HuH-7.5 (cell line): ENCODE measurements around the gene MYO1G.
A peak's percentile ranks its signal among the peaks of the same experiment; 100 is the strongest.
"Not testable (repeated sequence)": the region's sequence is repeated elsewhere in the genome, so short reads cannot be mapped to it uniquely, and the experiment has no call there.

Source experiments
- DNase-seq: peaks from one replicate; pipeline ENCODE4 v3.0.0; 2011; ENCODE audit warnings: low spot score

Gene MYO1G

DNA sequence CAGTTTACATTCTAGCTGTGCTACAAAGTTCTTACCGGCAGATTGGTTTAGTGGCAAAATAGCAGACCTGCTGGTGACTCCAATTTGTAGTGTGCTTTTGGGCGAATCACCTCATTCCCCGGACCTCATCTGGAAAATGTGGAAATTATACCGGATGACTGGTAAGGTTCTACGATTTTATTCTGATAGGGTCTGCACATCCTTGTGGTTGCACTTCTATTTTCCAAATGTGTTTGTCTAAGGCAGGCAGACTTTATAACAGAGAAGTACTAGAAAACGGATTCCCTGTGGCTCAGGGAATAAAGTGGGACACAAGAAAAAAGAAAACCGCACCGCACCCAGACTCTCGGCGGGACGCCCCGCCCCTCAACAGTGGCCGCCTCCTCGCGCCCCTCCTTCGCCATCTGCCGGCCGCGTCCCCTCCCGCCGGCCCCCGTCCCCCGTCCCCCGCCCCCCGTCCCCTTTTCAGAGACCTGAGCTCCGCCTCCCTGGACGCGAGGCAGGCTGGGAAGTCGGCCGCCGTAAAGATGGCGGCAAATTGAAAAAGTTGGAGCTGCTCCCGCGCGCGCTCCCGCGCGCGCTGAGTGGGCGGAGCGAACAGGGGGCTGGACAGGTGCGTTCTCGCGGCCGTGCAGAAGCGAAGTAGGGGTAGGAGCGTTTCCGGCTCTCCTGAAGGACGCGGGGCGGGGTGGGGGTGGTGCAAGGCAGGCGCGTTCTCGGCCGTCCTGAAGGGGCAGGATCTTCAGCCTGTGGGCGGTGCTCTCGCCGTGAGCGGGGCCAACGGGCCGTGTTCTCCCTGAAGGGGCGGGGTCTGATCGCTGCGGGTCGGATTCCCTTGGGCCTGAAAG lies 20.7 kb upstream of the MYO1G start:
- DNase-seq = peak; percentile 94

DNA sequence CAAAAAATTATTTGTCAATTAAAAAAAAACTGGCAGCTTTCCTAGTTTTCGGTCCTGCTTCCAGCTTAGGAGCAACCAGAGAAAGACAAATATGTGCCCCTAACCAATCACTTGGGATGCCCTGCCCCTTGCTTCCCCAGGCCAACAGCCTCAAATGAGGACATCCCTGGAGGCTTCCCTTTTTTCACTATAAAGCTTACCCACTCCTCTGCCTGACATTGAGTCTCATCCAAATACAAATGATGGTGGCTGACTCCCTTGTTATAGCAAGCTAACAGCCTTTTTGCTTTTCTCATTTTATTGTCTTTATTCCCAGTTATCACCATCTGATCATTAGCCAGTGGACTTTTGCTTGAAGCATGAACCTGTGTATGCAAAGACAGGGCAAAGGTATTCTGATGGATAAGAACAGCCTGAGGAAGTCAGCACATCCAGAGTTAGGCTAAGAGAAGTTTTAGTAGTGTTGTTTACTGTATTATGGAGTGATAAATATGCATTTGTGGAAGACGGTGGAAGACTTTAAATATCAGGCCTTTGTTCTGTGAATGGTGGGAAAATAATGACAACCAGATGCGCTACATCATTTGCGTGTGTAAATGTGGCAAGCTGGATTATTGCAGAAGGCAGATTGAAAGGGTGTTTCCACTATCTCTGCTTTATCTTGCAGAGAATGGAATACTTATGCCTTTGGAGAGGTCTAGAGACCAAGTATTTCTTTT lies 19.5 kb upstream of the MYO1G start:
- DNase-seq = no peak

DNA sequence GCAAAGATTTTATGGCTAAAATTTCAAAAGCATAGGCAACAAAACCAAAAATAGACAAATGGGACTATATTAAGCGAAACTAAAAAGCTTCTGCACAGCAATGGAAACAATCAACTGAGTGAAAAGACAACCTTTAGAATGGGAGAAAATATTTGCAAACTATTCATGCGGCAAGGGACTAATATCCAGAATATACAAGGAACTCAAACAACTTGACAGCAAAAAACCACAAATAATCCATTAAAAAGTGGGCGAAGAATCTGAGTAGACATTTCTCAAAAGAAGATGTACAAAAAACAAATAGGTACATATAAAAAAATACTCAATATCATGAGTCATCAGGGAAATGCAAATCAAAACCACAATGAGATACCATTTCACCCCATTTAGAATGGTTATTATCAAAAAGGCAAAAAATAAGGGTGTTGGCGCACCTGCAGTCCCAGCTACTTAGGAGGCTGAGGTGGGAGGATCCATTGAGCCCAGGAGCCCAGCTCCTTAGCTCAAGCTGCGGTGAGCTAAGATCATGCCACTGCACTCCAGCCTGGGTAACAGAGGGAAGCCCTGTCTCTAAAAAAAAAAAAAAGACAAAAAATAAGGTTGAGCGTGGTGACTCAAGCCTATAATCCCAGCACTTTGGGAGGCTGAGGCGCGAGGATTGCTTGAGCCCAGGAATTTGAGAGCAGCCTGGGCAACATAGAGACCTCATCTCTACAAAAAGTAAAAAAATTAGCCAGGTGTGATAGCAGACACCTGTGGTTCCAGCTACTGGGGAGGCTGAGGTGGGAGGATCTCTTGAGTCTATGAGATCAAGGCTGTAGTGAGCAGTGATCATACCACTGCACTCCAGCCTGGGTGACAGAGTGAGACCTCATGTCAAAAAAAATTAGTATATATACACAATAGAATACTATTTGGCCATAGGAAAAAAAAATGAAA lies 17.0 kb upstream of the MYO1G start:
- no peak for DNase-seq

DNA sequence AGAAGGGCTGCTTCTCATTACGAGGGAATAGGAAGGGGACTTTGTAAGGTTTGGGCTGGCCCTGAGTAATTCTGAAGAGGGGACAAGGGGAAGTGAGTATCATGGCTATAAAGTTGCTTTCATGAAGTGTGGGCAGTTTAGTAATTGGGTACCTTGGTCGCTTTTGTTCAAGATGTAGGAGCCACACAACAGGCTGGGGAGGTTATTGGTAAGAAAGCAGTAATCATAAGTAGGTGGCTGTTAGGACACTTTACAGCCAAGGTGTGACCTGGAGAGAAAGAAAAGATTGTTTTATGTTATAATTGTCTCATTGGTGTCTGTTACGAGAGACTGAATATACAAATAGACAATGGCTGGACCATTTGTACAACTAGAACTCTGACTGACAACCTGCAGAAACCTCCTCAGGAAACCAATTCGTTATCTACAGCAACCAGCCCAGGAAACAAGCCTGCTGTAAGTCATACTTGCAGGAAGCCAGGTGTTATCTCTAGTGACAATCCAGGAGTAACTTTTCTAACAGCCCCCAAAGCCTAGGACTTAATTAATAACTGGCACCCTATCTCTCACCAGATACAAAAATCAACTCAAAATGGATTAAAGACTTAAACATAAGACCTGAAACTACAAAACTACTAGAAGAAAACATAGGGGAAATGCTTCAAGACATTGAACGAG lies 16.2 kb upstream of the MYO1G start:
- no peak for DNase-seq

DNA sequence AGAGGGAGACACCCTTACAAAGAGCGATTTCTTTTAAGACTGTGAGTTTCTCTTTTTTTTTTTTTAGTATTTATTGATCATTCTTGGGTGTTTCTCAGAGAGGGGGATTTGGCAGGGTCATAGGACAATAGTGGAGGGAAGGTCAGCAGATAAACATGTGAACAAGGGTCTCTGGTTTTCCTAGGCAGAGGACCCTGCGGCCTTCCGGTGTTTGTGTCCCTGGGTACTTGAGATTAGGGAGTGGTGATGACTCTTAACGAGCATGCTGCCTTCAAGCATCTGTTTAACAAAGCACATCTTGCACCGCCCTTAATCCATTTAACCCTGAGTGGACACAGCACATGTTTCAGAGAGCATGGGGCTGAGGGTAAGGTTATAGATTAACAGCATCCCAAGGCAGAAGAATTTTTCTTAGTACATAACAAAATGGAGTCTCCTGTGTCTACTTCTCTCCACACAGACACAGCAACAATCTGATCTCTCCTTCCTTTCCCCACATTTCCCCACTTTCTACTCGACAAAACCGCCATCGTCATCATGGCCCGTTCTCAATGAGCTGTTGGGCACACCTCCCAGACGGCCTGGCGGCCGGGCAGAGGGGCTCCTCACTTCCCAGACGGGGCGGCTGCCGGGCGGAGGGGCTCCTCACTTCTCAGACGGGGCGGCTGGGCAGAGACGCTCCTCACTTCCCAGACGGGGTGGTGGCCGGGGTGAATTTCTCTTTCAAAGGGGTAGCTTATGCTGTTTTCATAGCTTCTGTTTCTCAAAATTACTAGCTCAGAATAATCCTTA lies 13.4 kb upstream of the MYO1G start:
- not testable (repeated sequence) for DNase-seq

DNA sequence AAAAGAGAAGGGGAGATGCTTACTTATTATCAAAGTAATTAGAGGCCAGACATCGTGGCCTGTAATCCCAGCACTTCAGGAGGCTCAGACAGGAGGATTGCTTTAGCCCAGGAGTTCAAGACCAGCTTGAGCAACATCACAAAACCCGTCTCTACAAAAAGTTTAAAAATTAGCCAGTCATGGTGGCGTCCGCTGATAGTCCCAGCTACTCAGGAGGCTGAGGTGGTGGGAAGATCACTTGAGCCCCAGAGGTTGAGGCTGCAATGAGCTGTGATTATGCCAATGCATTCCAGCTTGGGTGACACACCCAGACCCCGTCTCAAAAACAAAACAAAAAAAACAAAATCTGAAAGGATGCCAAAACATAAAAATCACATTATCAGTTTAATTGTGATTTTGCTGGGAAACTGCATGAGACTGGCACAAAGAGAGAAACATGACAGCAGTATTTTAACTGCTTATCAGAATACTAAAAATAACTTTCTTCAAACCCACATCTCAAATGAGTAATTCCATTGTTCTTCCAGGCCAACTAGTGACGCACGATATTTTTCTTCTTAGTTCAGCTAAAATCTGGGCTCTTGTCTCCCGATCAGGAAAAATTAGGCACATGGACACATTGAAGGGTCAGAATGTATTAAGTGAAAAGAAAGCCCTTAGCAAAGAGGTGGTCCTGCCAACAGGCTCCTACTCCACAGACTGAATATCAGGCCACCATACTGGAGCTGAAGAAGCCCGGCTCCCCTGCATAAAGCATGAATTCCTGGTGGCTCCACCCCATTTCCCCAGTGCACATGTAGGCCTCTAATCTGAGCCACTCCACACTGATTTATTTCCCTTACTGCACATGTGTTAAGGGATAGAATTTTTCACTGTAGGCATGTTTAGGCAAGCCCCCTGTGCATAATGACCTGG lies 11.6 kb upstream of the MYO1G start:
- no peak for DNase-seq

DNA sequence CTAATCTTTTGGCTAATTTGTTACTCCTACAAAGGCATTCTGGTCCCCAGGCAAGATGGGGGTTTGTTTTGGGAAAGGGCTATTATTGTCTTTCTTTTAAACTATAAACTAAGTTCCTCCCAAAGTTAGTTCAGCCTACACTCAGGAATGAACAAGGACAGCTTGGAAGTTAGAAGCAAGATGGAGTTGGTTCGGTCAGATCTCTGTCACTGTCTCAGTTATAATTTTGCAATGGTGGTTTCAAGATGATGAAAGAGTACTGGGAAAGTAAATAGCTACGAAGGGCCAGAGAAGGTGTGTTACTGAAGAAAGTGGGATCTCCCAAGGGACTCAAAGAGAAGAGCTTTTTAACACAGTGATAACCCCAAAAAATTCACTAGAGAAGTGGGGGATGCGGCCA lies 10.3 kb upstream of the MYO1G start:
- DNase-seq = no peak

DNA sequence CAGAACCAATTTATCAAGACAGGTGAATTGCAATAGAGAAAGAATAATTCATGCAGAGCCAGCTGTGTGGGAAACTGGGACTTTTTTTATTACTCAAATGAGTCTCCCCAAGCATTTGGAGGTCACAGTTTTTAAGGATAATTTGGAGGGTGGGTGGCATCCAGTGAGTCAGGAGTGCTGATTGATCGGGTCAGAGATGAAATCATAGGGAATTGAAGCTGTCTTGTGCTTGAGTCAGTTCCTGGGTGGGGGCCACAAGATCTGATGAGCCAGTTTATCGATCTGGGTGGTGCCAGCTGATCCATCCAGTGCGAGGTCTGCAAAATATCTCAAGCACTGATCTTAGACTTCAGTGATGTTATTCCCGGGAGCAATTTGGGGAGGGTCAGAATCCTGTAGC lies 9.9 kb upstream of the MYO1G start:
- no peak for DNase-seq

DNA sequence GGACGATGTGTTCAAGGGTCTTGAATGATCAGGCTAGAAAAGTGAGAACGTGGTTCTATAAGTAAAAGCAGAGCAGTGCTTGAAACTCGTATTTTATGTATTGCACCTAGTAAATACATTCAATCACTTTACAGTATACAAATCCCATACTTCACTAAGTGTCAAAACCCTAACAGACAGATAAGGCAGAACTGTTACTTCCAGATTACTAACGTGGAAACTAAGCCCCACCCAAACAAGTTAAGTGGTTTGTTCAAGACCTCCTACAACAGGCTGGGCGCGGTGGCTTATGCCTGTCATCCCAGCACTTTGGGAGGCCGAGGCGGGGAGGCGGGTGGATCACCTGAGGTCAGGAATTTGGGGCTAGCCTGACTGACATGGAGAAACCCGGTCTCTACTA lies 9.2 kb upstream of the MYO1G start:
- DNase-seq = no peak

DNA sequence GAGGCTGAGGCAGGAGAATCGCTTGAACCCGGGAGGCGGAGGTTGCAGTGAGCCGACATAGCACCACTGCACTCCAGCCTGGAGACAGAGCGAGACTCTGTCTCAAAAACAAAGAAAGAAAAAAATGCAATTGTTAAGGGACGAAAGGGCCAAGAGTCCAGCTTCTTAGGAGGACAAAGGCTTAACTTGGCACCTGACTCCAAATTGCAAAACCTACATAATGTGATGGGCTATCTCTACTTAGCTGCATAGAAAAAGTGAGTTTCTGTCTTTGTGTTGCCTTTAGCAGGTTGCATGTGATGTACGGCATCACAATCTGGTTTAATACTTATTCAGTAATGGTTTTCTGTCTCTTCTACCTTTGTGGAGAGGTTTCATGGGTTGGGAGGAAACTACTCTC lies 8.6 kb upstream of the MYO1G start:
- no peak for DNase-seq

DNA sequence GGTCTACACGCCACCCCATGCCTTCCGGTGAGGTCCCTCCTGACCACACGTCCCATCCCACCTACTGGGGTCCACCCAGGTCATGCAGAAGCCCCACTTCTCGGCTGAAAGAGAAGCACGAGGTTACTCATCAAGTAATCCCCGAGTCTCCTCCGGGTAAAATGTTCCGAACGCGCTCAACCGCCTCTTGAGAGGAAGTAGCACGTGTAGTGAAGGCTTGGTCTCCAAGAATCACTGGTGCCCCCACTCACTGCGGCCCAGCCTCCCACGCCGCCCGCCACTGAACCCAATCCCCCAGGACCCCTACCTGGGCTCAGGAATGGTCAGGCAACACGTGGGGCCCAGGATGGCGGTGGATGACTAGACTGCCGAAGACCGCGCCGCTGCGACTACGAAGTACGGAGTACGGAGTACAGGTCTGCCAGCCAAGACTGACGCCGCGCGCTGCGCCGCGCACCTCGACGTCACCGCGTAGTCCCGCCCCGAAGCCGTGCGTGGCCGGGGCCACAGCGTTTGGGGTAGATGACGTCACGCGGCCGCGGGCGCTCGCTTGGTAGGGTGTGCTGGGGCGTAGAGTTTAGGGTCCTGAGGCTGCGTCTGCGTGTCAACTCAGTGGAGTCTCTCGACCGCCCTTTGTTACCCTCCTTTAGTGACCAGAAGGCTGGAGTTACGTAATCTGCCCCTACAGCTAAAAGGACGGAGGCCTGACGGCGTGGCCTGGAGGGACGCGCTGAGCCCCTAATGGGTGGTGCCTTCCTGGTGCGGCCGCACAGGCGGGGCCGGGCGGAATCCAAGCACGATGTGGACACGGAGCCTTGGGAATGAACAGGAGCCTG lies 7.6 kb upstream of the MYO1G start:
- DNase-seq = peak; percentile 87

DNA sequence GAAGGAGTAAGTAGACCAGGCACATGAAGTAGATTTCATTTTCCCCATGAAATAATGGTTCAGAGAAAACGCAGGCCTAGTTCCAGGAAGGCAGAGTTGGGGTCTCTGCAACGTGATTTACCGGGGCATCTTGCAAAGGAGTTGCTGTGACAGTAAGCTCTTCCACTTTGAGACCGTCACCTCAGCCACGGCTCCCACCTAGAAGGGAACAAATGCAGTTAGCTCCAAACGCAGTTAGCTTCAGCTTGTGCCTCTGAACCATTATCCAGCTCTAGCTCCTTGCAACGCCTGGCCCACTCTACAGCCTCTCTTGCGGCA lies 7.0 kb upstream of the MYO1G start:
- DNase-seq = no peak

DNA sequence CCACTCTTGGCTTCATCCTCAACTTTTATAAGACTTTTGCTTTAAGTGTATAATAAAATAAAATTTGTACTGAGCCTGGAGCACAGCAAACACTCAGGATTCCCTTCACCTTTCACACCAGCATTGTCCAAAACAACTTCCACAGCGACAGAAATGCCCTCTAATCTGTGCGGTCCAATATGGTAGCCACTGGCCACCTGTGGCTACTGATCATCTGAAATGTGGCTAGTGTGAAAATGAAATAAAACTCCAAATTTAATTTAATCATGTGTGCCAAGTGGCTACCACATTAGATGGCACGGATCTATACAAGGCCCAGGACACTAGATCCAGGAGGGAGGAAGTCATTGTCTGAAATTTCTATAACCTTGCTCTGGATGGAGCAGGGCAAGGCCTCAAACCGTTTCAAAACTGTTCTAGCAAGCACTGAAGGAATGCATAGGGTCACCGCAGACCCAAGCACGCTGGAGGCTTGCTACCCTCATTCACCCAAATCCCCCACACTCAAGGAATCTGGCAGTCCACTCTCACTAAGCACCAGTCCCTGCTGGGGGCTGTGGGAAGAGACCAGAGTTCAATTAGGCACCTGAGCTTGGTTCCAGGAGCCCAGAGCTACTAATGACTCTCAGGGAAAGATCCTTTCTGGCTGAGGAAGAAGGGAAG lies 6.3 kb upstream of the MYO1G start:
- DNase-seq = no peak

DNA sequence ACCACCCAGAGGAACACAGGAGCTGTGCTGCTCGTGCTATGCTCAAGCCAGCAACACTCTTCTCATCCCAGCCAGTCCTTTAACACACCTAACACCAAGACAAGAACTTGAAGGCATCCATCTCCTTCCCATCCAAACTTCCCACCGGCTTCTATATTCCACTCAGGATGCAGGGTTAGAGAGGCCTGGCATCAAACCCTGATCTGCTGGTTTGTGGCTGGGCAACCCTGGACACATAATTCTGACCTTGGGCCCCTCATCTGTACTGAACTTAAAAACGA lies 5.6 kb upstream of the MYO1G start:
- DNase-seq = no peak

DNA sequence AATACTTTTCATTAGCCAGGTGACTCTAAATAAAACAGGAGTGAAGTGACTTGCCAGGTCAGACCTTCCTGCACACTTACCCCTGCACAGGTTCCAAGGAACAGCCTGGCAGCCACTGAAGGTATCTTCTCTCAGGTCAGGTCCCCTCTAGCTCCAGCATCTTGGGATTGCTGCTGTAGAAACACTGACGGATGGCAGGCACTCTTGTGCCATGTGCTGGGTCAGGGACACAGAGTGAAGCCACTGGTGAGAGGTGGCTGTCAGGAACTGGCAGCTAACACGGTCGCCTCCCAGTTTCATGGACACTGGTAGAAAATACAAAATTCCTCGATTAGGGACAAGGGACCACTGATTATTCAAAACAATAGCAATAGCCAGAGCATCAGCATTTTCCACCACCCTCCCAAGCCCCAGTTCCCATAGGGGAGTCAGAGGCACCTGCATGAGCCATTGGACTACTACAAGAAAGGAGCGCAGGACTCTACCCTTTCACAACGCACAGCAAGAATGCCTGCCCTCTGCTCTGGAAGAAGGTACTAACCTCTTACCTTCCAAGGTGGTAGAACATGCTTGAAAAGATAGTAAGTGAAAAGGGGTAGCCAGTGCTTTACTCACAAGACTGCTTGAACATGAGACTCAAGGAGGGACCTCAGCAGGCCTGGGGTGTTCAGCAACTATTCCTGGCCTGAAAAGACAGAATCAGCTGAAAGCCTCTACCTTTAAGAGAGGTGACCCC lies 5.1 kb upstream of the MYO1G start:
- no peak for DNase-seq

DNA sequence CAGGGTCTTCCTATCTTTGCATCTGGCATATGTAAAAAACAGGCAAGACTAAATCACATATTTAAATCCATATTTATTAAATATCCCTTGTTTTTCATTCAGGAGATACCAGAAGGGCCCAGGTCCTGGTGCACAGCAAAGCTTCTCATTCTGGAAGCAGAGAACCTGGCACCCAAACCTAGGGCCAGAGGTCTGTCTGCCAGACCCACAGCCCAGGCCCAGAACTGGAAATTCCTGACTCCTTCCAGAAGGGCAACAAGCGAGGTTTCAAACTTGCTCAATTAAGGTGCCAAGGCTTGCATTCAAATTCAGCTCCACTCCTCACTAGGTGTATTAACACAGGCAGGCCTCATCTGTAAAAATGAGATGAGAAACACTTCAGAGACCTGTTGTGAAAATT lies 4.2 kb upstream of the MYO1G start:
- DNase-seq = no peak

DNA sequence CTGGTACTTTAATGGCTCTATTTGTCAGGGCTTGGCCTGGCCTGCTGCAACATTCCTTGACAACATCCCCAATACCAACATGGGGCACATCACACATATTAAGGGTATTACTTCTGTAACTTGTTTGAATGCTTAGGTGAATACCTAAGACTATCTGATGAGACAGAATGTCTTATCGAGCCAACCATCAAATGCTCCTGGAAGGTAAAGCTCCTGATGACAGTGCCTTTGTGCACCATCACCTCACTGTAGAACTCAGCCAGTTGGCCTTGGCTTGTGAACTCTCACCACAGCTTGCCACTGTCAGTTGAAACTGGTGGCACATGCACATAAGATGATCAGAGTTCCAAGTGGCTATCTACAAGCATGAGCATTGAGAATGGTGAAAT lies 3.7 kb upstream of the MYO1G start:
- no peak for DNase-seq

DNA sequence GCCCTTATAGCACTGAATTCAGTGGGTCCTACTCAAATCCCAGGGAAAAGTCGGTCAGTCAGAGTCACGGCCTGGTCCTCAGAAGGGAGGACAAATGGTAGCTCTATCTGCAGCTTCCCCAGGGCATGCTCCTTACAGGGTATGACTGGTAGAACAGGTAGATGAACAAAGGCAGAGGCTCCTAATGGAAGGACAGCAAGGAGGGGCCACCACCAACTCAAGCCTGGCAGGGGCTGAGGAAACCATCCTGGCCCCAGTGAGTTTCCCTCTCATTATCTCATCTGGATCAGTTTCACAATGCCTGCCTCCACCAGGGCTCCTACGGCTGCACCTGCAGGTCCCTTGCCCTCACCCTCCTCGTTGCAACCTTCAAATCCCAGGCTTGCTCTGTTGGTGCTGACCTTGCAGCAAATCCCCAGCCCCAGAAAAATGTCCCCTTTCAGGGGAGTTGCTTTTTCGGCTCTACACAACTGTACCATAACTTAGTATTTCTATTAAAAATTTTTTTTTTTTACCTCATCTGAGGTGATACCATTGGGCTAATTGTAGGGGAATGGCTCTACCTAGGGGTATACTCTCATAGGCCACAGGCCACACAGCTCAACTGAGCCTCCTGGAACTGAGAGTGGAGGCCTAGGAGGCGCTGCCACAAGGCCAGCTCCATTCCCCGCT lies 2.4 kb upstream of the MYO1G start:
- no peak for DNase-seq
